Loucy (cell line): Measurements from ENCODE around the gene RNASE13.
A peak's percentile ranks its signal among the peaks of the same experiment; 100 is the strongest.

Source experiments
- H2AFZ ChIP-seq: fragments of 200-600 bp; sonication (generic); 2 replicates; pipeline ENCODE4 v1.6.0; 2016; ENCODE audit warnings: antibody characterized with exemption, mild to moderate bottlenecking, low read length, moderate library complexity
- H3F3A ChIP-seq: fragments of 200-600 bp; 2 replicates; pipeline ENCODE4 v1.6.0; 2016; ENCODE audit warnings: antibody characterized with exemption, low read depth, mild to moderate bottlenecking
- H3K27me3 ChIP-seq: fragments of 200-600 bp; sonication (generic); 2 replicates; pipeline ENCODE4 v1.6.1; 2014; ENCODE audit warnings: low read length, mild to moderate bottlenecking; ENCODE audit not compliant: insufficient read depth, poor library complexity, severe bottlenecking
- H3K36me3 ChIP-seq: fragments of 200-600 bp; sonication (generic); 2 replicates; pipeline ENCODE4 v1.6.1; 2016; ENCODE audit warnings: low read length; ENCODE audit not compliant: insufficient read depth
- H3K4me1 ChIP-seq: fragments of 200-600 bp; sonication (generic); 2 replicates; pipeline ENCODE4 v1.5.1; 2014; ENCODE audit warnings: low read length, mild to moderate bottlenecking; ENCODE audit not compliant: insufficient read depth, poor library complexity, severe bottlenecking
- H3K4me2 ChIP-seq: fragments of 200-600 bp; sonication (generic); 2 replicates; pipeline ENCODE4 v1.6.0; 2014; ENCODE audit warnings: antibody characterized with exemption, low read length, low read depth, mild to moderate bottlenecking; ENCODE audit not compliant: poor library complexity, severe bottlenecking
- H3K4me3 ChIP-seq: fragments of 200-600 bp; sonication (generic); 2 replicates; pipeline ENCODE4 v1.5.1; 2014; ENCODE audit warnings: low read length, mild to moderate bottlenecking, mixed read lengths; ENCODE audit not compliant: poor library complexity, severe bottlenecking
- H3K79me2 ChIP-seq: fragments of 200-600 bp; sonication (generic); 2 replicates; pipeline ENCODE4 v1.6.1; 2014; ENCODE audit warnings: low read length; ENCODE audit not compliant: insufficient read depth
- H3K9ac ChIP-seq: fragments of 200-600 bp; sonication (generic); 2 replicates; pipeline ENCODE4 v1.6.0; 2014; ENCODE audit warnings: mild to moderate bottlenecking, low read depth, low read length, moderate library complexity; ENCODE audit not compliant: poor library complexity, severe bottlenecking
- H3K9me2 ChIP-seq: fragments of 200-600 bp; sonication (generic); replicated peaks from 2 replicates; pipeline ENCODE4 v1.6.1; 2016; ENCODE audit warnings: low read depth, low read length, mixed read lengths
- H3K9me3 ChIP-seq: fragments of 200-600 bp; sonication (generic); 2 replicates; pipeline ENCODE4 v1.6.1; 2014; ENCODE audit warnings: mild to moderate bottlenecking, antibody characterized with exemption, low read length, low read depth; ENCODE audit not compliant: insufficient read depth
- H4K20me1 ChIP-seq: fragments of 200-600 bp; sonication (generic); 2 replicates; pipeline ENCODE4 v1.6.0; 2014; ENCODE audit warnings: antibody characterized with exemption, low read length, mild to moderate bottlenecking; ENCODE audit not compliant: insufficient read depth, poor library complexity, severe bottlenecking
- EZH2phosphoT487 ChIP-seq: fragments of 200-600 bp; IDR thresholded peaks from 2 replicates; pipeline ENCODE4 v1.6.1; 2018; ENCODE audit warnings: antibody characterized with exemption, mild to moderate bottlenecking, moderate library complexity, borderline replicate concordance
- TF ChIP-seq, protein P1 (sequence below): fragments of 200-600 bp; sonication (generic); conservative IDR thresholded peaks from 2 replicates; pipeline ENCODE4 v1.5.1; 2014; ENCODE audit warnings: mild to moderate bottlenecking, antibody characterized with exemption, low read length

Gene RNASE13

DNA sequence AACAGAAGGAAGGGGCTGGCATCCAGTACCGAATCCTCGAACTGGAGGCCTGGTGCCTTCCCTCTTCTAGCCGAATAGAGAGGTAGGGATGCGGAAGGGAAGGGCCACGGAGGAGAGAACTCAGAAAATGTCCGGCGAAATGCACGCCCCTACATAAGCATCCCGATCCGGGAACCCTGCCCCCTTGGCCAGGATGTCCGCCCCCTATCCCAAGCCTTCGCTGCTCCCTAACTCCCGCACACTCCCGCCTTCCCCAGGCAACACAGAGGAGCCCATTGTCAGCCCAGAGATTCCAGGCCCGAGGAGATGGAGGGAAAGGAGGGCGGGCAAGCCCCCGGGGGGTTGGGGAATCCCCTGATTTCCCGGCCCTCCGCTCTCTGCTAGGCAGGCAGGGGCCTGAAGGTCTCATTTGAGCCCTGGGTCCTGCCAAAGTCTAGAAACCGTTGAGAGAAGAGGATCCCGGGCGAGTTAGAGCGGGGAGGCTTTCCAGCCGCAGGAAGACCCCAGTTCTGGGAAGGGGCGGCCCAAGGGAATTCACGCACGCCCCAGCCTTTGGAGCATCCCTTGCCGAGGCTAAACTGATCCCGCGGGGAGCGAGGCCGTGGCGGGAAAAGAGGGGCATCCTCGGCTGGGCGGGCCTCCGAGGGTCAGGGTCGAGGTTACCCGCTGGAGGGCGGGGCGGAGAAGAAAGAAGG is 34.9 kb upstream of the RNASE13 start:
- Histone ChIP-seq H3K9me3 (no peaks in the 10 kb centered on the region), H3K9ac (peak overlapping the region; percentile 83)

DNA sequence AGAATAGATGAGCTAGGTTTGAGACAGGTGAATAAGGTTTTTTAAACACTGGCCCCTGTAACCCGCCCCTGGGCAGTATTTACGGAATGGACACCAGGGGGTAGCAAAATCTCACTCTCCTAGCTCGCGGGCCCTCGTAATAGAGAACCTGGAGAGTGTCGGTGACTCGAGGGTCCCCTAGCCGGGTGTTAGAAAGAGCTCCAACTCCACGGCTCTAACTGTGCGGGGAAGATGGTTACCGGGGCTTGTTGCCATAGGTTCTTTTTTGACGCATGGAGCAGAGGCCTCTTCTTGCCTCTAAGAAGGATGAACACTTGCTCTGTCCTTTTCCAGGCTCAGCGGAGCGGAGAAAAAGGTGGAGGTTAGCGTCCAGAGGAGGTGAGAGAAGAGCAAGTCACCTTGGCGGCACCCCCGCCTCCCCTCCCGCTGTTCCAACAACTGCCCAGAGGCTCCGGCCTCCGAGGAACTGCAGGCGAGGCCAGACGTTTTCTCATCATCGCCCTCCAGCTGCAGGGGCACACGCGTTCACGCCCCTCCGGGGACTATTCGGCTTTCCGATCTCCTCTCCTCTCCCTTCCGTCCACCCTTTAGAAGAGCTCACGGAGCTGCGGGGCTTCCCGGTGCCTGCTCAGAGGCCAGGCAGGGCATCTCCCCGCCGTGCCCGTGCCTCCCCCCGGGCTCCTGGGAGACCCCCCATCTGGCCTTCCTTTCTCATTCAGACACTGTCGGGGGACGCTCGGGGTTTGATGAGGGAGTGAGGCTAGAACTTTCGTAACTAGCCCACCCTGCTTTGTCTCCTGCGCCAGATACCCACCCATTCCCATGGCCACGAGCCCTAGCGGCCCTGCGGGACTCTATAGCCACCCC is 34.1 kb upstream of the RNASE13 start:
- Histone ChIP-seq H3K4me2 (peak overlapping the region; percentile 96), H4K20me1 (no peaks in the 10 kb centered on the region), H3K9ac (no peak overlapping the region), H3F3A (no peaks in the 10 kb centered on the region), H2AFZ (no peak overlapping the region), H3K9me2 (no peaks in the 10 kb centered on the region), H3K36me3 (no peaks in the 10 kb centered on the region), H3K4me1 (peaks cover 32% of the 10 kb centered on the region), H3K9me3 (no peaks in the 10 kb centered on the region), H3K4me3 (no peak overlapping the region), H3K79me2 (no peaks in the 10 kb centered on the region), H3K27me3 (no peaks in the 10 kb centered on the region)
- no peak for TF ChIP-seq EZH2phosphoT487
- TF ChIP-seq, protein P1, sequence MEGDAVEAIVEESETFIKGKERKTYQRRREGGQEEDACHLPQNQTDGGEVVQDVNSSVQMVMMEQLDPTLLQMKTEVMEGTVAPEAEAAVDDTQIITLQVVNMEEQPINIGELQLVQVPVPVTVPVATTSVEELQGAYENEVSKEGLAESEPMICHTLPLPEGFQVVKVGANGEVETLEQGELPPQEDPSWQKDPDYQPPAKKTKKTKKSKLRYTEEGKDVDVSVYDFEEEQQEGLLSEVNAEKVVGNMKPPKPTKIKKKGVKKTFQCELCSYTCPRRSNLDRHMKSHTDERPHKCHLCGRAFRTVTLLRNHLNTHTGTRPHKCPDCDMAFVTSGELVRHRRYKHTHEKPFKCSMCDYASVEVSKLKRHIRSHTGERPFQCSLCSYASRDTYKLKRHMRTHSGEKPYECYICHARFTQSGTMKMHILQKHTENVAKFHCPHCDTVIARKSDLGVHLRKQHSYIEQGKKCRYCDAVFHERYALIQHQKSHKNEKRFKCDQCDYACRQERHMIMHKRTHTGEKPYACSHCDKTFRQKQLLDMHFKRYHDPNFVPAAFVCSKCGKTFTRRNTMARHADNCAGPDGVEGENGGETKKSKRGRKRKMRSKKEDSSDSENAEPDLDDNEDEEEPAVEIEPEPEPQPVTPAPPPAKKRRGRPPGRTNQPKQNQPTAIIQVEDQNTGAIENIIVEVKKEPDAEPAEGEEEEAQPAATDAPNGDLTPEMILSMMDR, result peak; percentile 77

More for the DNA sequence above, 34.9 kb upstream of the RNASE13 start:
- Histone ChIP-seq H3K4me3 (peak overlapping the region; percentile 95), H3K27me3 (no peaks in the 10 kb centered on the region), H4K20me1 (no peaks in the 10 kb centered on the region), H3K4me2 (peak overlapping the region; percentile 96), H2AFZ (peak overlapping the region; percentile 90), H3K4me1 (peaks cover 32% of the 10 kb centered on the region), H3K36me3 (no peaks in the 10 kb centered on the region), H3K79me2 (no peaks in the 10 kb centered on the region), H3K9me2 (no peaks in the 10 kb centered on the region), H3F3A (no peaks in the 10 kb centered on the region)
- TF ChIP-seq, protein P1, result no peak
- no peak for TF ChIP-seq EZH2phosphoT487

DNA sequence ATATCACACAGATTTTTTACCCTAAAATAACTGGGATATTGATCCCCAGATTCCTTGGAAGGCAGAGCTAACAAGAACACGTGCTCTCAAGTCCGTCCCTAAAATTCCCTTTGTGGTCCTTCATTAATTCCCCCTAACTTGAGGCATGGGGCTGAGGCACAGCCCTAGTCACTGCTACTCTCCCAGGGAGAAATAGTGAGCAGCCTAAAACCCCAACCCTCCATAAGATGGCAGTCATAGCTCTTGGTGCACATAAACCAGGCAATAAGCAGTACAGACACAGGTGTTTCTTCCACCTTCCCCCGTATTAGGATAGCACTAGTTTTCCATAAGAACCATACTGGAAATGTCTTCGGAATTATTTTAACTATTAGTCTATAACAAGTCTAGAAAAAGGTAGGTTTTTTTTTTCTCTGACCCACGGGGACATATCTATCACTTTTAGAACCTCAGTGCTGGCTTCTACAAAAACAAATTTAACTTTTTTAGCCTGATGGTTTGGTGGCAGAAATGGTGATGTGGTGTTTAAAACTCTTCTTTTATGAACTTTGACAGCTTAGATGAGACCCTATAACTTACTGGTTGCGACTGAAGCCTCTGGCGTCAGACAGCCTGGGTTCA is 32.4 kb upstream of the RNASE13 start:
- no peak overlapping the region for H3K4me3 ChIP-seq
- H3K9ac ChIP-seq, result no peak overlapping the region
- TF ChIP-seq EZH2phosphoT487, result no peak
- TF ChIP-seq, protein P1, result peak; percentile 62
- H3K27me3 ChIP-seq, result no peaks in the 10 kb centered on the region
- H3K79me2 ChIP-seq, result no peaks in the 10 kb centered on the region
- no peaks in the 10 kb centered on the region for H3K9me2 ChIP-seq
- H2AFZ ChIP-seq, result no peak overlapping the region
- peaks cover 20% of the 10 kb centered on the region for H3K4me1 ChIP-seq
- H4K20me1 ChIP-seq, result no peaks in the 10 kb centered on the region
- H3K9me3 ChIP-seq, result no peaks in the 10 kb centered on the region
- no peaks in the 10 kb centered on the region for H3K36me3 ChIP-seq
- no peaks in the 10 kb centered on the region for H3F3A ChIP-seq
- no peak overlapping the region for H3K4me2 ChIP-seq
